Glomerular endothelial cell (primary cell): ENCODE measurements around the gene CTDSPL. TPM values are rescaled to one million over a fixed set of nuclear protein-coding genes. Genes with fewer than 3 reads are reported as not detected.
A peak's percentile ranks its signal among the peaks of the same experiment; 100 is the strongest.

Source experiments
- DNase-seq: peaks from one replicate; pipeline ENCODE4 v3.0.0-alpha.2; 2011; ENCODE audit warnings: low read depth, low spot score; ENCODE audit errors: extremely low read depth
- total RNA-seq: library from RNA; depleted of rRNA; stranded (reverse); fragments of >200 nt; gene quantifications from 2 replicates; pipeline ENCODE4 v1.2.3, GENCODE V29; 2015

The CTDSPL gene
- total RNA-seq, 1 donor from 2014 or later, result 21.1 TPM

GRCh38 chr3:37852771-37853170, 8.9 kb upstream of the CTDSPL start:
- DNase-seq, result no peak

- DNase-seq, result no peak
Measured at GRCh38 chr3:37853691-37854413, 7.8 kb upstream of the CTDSPL start.

GRCh38 chr3:37855363-37855970, 6.2 kb upstream of the CTDSPL start:
- DNase-seq, result peak; percentile 47

- no peak for DNase-seq
Measured at GRCh38 chr3:37856381-37856780, 5.3 kb upstream of the CTDSPL start.

- DNase-seq, result no peak
Measured at GRCh38 chr3:37858742-37859141, 2.9 kb upstream of the CTDSPL start.

- no peak for DNase-seq
Measured at GRCh38 chr3:37859354-37859753, 2.3 kb upstream of the CTDSPL start.

- no peak for DNase-seq
Measured at GRCh38 chr3:37859908-37860199, 1.8 kb upstream of the CTDSPL start.

- DNase-seq, result no peak
Measured at GRCh38 chr3:37862219-37862902, 681 bp downstream of the CTDSPL start.

GRCh38 chr3:37862903-37863815, 1.5 kb downstream of the CTDSPL start:
- no peak for DNase-seq

- no peak for DNase-seq
Measured at GRCh38 chr3:37863949-37864822, 2.5 kb downstream of the CTDSPL start.

- DNase-seq, result no peak
Measured at GRCh38 chr3:37864904-37865303, 3.2 kb downstream of the CTDSPL start.

GRCh38 chr3:37867144-37867543, 5.5 kb downstream of the CTDSPL start:
- no peak for DNase-seq

- no peak for DNase-seq
Measured at GRCh38 chr3:37871858-37872257, 10.2 kb downstream of the CTDSPL start.

- no peak for DNase-seq
Measured at GRCh38 chr3:37872413-37873160, 10.9 kb downstream of the CTDSPL start.

GRCh38 chr3:37876279-37876678, 14.6 kb downstream of the CTDSPL start:
- DNase-seq, result no peak

GRCh38 chr3:37882711-37883110, 21.0 kb downstream of the CTDSPL start:
- DNase-seq, result no peak

GRCh38 chr3:37885814-37886213, 24.1 kb downstream of the CTDSPL start:
- DNase-seq, result no peak

GRCh38 chr3:37886395-37886794, 24.7 kb downstream of the CTDSPL start:
- no peak for DNase-seq

GRCh38 chr3:37887062-37887461, 25.4 kb downstream of the CTDSPL start:
- DNase-seq, result no peak
